ENCODE data around the gene SGCA. TPM values are rescaled to one million over a fixed set of nuclear protein-coding genes. Genes with fewer than 3 reads are reported as not detected.

Gene SGCA
- total and polyA plus RNA-seq, 9 of the 15 experiments (the other 6 are each of a cell fraction or from before 2014, with no cell fraction given), result not detected

GRCh38 chr17:50151937-50152547 lies 13.8 kb upstream of the SGCA start (continued):
- TF ChIP-seq, protein P1, sequence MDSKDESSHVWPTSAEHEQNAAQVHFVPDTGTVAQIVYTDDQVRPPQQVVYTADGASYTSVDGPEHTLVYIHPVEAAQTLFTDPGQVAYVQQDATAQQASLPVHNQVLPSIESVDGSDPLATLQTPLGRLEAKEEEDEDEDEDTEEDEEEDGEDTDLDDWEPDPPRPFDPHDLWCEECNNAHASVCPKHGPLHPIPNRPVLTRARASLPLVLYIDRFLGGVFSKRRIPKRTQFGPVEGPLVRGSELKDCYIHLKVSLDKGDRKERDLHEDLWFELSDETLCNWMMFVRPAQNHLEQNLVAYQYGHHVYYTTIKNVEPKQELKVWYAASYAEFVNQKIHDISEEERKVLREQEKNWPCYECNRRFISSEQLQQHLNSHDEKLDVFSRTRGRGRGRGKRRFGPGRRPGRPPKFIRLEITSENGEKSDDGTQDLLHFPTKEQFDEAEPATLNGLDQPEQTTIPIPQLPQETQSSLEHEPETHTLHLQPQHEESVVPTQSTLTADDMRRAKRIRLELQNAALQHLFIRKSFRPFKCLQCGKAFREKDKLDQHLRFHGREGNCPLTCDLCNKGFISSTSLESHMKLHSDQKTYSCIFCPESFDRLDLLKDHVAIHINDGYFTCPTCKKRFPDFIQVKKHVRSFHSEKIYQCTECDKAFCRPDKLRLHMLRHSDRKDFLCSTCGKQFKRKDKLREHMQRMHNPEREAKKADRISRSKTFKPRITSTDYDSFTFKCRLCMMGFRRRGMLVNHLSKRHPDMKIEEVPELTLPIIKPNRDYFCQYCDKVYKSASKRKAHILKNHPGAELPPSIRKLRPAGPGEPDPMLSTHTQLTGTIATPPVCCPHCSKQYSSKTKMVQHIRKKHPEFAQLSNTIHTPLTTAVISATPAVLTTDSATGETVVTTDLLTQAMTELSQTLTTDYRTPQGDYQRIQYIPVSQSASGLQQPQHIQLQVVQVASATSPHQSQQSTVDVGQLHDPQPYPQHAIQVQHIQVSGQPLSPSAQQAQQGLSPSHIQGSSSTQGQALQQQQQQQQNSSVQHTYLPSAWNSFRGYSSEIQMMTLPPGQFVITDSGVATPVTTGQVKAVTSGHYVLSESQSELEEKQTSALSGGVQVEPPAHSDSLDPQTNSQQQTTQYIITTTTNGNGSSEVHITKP (IDR thresholded peaks at IDR 0.05; ENCODE audit: partially characterized antibody), result peak; percentile 81
- TF ChIP-seq ARHGAP35 (IDR thresholded peaks at IDR 0.05; ENCODE audit: partially characterized antibody) (no peak), MAFG (tag; conservative IDR thresholded peaks at IDR 0.05) (no peak), HBP1 (CRISPR knock-in tag; IDR thresholded peaks at IDR 0.05) (0 out of 2 replicates have a peak, but pooled peaks have one; percentile 45), NCOA6 (IDR thresholded peaks at IDR 0.05) (no peak), HDAC8 (tag; IDR thresholded peaks at IDR 0.05) (no peak), TBP (optimal IDR thresholded peaks at IDR 0.05; ENCODE audit: low read depth, low read length) (no peak), ZNF512 (tag; IDR thresholded peaks at IDR 0.05) (no peak), RBM39 (optimal IDR thresholded peaks at IDR 0.05; ENCODE audit: low read depth, low read length) (no peak), TAL1 (IDR thresholded peaks at IDR 0.05) (no peak), HMGN3 (IDR thresholded peaks at IDR 0.05; ENCODE audit: borderline replicate concordance, extremely low read depth, insufficient read length, low read depth, low read length) (no peak), NEUROD1 (IDR thresholded peaks at IDR 0.05; ENCODE audit: borderline replicate concordance, low read depth, low read length, partially characterized antibody) (peak; percentile 94), GATAD2A (IDR thresholded peaks at IDR 0.05) (peak; percentile 84; the same call in 1 of the 2 replicates), TEAD2 (tag; IDR thresholded peaks at IDR 0.05) (no peak), KAT2B (IDR thresholded peaks at IDR 0.05; ENCODE audit: low read depth, low read length) (no peak)
- TF ChIP-seq, protein P2, sequence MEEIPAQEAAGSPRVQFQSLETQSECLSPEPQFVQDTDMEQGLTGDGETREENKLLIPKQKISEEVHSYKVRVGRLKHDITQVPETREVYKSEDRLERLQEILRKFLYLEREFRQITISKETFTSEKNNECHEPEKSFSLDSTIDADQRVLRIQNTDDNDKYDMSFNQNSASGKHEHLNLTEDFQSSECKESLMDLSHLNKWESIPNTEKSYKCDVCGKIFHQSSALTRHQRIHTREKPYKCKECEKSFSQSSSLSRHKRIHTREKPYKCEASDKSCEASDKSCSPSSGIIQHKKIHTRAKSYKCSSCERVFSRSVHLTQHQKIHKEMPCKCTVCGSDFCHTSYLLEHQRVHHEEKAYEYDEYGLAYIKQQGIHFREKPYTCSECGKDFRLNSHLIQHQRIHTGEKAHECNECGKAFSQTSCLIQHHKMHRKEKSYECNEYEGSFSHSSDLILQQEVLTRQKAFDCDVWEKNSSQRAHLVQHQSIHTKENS (CRISPR knock-in tag; IDR thresholded peaks at IDR 0.05), result no peak
- TF ChIP-seq, protein P3, sequence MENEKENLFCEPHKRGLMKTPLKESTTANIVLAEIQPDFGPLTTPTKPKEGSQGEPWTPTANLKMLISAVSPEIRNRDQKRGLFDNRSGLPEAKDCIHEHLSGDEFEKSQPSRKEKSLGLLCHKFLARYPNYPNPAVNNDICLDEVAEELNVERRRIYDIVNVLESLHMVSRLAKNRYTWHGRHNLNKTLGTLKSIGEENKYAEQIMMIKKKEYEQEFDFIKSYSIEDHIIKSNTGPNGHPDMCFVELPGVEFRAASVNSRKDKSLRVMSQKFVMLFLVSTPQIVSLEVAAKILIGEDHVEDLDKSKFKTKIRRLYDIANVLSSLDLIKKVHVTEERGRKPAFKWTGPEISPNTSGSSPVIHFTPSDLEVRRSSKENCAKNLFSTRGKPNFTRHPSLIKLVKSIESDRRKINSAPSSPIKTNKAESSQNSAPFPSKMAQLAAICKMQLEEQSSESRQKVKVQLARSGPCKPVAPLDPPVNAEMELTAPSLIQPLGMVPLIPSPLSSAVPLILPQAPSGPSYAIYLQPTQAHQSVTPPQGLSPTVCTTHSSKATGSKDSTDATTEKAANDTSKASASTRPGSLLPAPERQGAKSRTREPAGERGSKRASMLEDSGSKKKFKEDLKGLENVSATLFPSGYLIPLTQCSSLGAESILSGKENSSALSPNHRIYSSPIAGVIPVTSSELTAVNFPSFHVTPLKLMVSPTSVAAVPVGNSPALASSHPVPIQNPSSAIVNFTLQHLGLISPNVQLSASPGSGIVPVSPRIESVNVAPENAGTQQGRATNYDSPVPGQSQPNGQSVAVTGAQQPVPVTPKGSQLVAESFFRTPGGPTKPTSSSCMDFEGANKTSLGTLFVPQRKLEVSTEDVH (IDR thresholded peaks at IDR 0.05; ENCODE audit: low read depth, partially characterized antibody), result peak; percentile 37
